ENCODE results near the gene BCAP29. TPM values are rescaled to one million over a fixed set of nuclear protein-coding genes. Genes with fewer than 3 reads are reported as not detected.
A peak's percentile ranks its signal among the peaks of the same experiment; 100 is the strongest.
"Not testable (repeated sequence)": the region's sequence is repeated elsewhere in the genome, so short reads cannot be mapped to it uniquely, and the experiment has no call there.

BCAP29 gene
- 10 to 100 TPM; 42.5 to 62.4 (median 49.6) TPM for polyA plus RNA-seq (ENCODE audit: insufficient read length in 10 of 10)
- long read RNA-seq, donor 1, full-length matches to known transcripts, result 17 of 17 reads
- long read RNA-seq, donor 1, partial matches to known transcripts, result 0 of 17 reads
- long read RNA-seq, donor 1, other reads (novel, unspliced or antisense), result 0 of 17 reads
- long read RNA-seq, donor 2, full-length matches to known transcripts, result 10 of 10 reads
- long read RNA-seq, donor 2, partial matches to known transcripts, result 0 of 10 reads
- long read RNA-seq, donor 2, other reads (novel, unspliced or antisense), result 0 of 10 reads
- long read RNA-seq, donor 3, result 0 reads
- long read RNA-seq, donor 4, full-length matches to known transcripts, result 7 of 12 reads
- long read RNA-seq, donor 4, partial matches to known transcripts, result 5 of 12 reads
- long read RNA-seq, donor 4, other reads (novel, unspliced or antisense), result 0 of 12 reads
- long read RNA-seq, donor 5, full-length matches to known transcripts, result 12 of 17 reads
- long read RNA-seq, donor 5, partial matches to known transcripts, result 5 of 17 reads
- long read RNA-seq, donor 5, other reads (novel, unspliced or antisense), result 0 of 17 reads
- long read RNA-seq, donor 6, full-length matches to known transcripts, result 14 of 28 reads
- long read RNA-seq, donor 6, partial matches to known transcripts, result 14 of 28 reads
- long read RNA-seq, donor 6, other reads (novel, unspliced or antisense), result 0 of 28 reads
- long read RNA-seq, donor 7, full-length matches to known transcripts, result 10 of 10 reads
- long read RNA-seq, donor 7, partial matches to known transcripts, result 0 of 10 reads
- long read RNA-seq, donor 7, other reads (novel, unspliced or antisense), result 0 of 10 reads
- long read RNA-seq, donor 8, full-length matches to known transcripts, result 5 of 5 reads
- long read RNA-seq, donor 8, partial matches to known transcripts, result 0 of 5 reads
- long read RNA-seq, donor 8, other reads (novel, unspliced or antisense), result 0 of 5 reads
- long read RNA-seq, donor 9, full-length matches to known transcripts, result 4 of 4 reads
- long read RNA-seq, donor 9, partial matches to known transcripts, result 0 of 4 reads
- long read RNA-seq, donor 9, other reads (novel, unspliced or antisense), result 0 of 4 reads

DNA sequence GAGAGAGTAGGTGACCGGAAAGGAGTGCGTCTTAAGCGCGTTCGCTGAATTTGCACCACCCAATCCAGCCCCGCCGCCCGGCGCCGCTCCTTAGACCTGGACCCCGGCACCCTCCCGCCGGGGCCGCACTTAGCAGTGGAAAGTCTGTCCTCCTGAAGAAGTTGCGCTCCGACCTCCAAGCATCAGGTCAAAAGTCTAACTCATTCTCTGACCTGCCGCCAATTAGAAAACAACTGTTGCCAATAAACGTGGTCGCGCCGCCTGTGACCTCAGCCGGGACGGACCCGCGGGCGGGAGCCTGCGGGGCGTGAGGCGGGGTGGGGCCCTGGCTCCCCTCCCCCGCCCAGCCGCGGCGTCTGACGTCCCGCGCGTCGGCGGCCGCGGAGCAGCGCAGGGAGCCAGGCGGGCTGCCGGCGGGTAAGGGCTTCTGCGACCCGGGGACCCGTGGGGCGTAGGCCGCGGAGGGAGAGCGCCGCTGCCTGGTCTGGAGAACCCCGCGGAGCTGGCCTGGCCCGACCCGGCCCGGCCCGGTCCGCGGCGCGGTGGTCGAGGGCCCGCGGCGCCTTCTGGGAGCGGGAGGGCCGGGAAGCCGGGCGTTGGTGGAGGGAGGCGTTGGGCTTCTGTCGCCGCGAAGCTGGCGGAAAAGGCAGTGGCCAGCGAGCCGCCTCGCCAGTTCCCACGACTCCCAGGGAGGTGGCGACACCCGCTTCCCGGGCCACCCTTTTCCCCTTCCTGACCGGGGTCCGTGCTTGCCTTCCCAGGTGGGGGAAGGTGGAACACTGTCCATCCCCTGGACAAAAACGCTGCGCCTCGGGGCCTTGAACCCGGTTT lies at the start of gene BCAP29:
Gene BCAP29 (plus strand): TSS at position 362 of the 831 bp plus-strand sequence. CDS start 527 bp downstream, outside the sequence.
- peak; percentile 71 to 94 (median 87) for DNase-seq

- no peak for DNase-seq
Measured at GRCh38 chr7:107530751-107531150, 49.3 kb upstream of the BCAP29 start.

DNA sequence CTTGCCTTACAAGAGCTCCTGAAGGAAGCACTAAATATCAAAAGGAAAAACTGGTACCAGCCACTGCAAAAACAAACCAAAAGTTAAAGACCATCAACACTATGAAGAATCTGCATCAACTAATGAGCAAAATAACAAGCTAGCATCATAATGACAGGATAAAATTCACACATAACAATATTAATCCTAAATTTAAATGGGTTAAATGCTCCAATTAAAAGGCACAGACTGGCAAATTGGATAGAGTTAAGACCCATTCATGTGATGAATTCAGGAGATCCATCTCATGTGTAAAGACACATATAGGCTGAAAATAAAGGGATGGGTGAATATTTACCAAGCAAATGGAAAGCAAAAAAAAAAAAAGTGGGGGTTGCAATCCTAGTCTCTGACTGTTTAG lies 45.9 kb upstream of the BCAP29 start:
- DNase-seq, result no peak

DNA sequence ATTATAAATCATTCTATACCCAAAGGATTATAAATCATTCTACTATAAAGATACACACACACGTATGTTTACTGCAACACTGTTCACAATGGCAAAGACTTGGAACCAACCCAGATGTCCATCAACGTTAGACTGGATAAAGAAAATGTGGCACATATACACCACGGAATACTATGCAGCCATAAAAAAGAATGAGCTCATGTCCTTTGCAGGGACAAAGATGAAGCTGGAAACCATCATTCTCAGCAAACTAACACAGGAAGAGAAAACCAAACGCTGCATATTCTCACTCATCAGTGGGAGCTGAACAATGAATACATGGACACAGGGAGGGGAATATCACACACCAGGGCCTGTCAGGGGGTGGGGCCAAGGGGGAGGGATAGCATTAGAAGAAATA lies 42.8 kb upstream of the BCAP29 start:
- DNase-seq, result not testable (repeated sequence)

- DNase-seq, result no peak
Measured at GRCh38 chr7:107538001-107538400, 42.0 kb upstream of the BCAP29 start.

DNA sequence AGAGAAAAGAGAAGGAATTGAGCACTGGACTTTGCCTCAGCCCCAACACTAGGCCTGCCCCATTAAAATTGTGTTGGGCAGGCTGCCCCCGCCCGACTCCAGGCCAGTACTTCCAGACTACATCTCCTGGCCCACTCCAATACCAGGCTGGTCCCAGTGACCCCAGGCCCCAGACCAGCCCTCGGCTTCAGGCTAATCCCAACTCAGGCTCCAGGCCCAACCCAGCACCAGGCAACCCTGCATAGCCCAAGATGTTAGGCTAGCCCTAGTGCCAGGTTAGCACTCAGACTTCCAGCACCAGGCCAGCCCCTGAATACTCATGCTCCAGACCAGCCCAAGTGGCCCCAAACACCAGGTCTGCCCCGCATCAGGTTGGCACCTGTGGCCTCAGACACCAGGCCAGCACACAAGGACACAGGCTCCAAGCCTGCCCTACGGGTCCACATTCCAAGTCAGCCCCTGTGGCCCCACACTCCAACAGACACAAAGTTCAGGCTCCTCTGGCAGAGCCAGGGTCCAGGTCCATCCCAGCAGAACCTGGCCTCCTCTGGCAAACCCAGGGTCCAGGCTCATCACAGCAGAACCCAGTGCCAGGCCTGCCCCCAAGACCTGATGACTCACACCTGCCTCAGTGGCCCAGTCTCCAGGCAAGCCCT lies 36.6 kb upstream of the BCAP29 start:
- DNase-seq, result no peak

DNA sequence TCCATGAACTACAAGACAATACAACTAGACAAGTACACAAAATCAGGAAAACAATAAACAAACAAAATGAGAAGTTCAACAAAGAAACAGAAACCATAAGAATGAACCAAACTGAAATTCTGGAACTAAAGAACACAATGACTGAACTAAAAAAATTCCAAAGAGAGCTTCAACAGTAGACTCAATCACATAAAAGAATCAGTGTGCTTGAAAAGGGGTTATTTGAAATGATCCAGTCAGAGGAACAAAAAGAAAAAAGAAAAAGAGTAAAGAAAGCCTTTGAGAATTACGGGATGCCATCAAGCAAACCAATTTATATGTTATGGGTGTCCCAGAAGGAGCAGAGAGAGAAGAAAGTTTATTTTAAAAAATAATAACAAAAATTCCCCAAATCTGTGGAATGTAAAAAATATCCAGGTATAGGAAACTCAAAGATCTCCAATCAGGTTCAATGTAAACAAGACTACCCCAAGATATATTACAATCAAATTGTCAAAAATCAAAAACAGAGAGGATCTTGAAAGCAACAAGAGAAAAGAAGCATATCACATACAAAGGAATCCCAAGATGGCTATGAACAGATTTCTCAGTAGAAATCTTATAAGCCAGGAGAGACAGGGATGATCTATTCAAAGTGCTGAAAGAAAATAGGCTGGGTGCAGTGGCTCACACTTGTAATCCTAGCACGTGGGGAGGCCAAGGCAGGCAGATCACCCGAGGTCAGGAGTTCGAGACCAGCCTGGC lies 35.0 kb upstream of the BCAP29 start:
- no peak for DNase-seq

GRCh38 chr7:107551936-107552335 lies 28.1 kb upstream of the BCAP29 start:
- no peak for DNase-seq

DNA sequence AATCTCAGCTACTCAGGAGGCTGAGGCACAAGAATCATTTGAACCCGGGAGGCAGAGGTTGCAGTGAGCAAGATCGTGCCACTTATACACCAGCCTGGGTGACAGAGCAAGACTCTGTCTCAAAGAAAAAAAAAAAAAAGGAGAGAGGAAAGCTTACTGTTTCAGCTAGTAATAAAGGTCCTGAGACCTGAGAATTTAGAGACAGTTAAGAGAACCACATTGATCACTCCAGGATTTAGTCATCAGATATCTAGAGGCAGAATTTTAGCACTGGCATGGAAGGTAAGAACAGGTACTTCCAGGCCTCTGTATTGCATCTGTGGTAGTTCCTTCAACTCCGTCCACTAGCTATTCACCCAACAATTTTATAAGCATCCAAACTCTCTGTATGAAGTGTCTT lies 24.2 kb upstream of the BCAP29 start:
- DNase-seq, result no peak

GRCh38 chr7:107559864-107560263 lies 20.2 kb upstream of the BCAP29 start:
- peak in 1 of 3 donors; percentile 34 for DNase-seq

DNA sequence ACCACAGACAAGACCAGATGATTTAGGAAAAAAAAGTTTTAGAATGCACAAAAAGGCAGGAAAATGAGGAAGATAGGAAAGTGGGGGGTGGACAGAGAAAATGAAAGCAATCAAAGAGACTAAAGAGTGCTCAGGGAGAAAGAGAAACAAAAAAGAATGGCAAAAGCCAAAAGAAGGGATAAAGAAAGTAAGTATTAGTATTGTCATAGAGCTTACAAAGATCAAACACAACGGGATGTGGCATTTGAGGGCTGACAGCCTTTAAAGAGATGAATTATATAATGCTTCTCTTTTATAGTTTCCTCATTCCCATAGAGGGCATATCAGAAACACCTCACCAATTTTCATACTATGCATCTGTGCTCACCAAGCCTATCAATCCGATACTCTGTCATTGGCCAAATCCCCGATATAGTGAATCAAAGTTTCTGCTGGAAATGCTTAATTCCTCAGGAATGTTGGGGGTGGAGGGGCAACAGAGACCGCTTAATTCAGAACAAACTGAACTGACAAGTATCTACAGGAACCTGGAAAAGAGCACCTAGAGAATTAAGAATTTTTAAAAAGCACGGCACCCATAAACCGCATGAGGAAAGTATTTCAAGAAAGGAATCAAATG lies 19.0 kb upstream of the BCAP29 start:
- no peak for DNase-seq

- peak in 1 of 3 donors; percentile 27 for DNase-seq
Measured at GRCh38 chr7:107563081-107563774, 16.8 kb upstream of the BCAP29 start.

GRCh38 chr7:107563775-107564552 lies 16.1 kb upstream of the BCAP29 start, which contains the start of the genes COG5 and DUS4L:
Gene COG5, minus strand, starts transcription at chr7:107563920. Its CDS starts 24 bp downstream, at chr7:107563896.
Gene DUS4L, plus strand, starts transcription at chr7:107563971. Its CDS starts 3,100 bp downstream, at chr7:107567071.
- DNase-seq, result peak; percentile 80 to 96 (median 90)

DNA sequence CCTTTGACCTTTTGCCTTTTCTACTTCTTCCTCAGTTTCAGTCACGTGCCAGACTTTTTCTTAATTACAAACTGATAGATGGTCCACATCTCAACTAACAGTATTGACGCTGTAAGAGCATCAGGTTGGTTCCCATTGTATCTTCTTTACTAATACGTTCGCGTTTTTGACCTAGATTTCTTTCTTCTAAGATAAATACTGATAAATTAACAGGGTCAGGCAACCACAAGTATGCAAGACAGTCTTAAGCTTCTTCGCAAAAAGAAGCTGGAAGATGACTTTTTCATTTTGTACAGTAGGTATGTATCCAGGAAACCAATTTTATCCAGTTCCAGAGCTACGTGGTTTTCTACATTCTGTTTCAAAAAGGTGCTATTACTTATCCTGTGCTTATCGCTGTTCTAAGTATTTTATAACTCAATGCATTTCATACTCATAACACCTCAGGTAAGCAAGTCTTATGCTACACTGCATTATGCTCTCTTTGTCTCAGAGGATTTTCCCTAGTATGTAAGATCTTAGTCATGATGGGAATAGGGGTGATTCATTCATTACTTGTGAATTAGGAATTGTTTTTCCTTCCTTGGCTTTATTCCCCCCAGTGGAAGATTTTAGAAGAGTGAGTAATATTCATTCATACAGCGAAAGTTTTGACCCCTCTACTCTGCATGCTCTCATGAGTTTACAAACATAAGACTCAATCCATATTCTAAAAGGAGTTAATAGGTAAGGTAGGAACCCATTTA lies 15.3 kb upstream of the BCAP29 start:
- DNase-seq, result peak in 1 of 3 donors; percentile 73

DNA sequence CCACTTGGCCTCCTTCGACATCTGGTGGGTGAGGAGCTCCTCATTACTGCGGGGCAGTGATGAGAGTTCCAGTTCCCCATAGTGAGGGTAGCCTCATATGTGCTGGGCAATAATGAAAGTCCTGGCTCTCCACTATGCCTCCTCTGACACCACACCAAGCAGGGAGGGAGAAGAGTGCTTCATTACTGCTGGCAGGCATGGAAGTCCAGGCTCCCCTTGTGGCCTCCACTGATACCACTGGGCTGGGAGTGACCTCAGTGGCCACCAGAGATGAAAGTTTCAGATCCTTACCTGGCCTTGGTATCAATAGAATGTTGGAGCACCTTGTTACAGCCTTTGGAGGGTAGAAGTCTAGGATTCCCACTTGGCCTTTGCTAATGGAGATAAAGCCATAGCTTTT lies 9.7 kb upstream of the BCAP29 start:
- DNase-seq, result no peak

- no peak for DNase-seq
Measured at GRCh38 chr7:107573537-107573936, 6.5 kb upstream of the BCAP29 start.

DNA sequence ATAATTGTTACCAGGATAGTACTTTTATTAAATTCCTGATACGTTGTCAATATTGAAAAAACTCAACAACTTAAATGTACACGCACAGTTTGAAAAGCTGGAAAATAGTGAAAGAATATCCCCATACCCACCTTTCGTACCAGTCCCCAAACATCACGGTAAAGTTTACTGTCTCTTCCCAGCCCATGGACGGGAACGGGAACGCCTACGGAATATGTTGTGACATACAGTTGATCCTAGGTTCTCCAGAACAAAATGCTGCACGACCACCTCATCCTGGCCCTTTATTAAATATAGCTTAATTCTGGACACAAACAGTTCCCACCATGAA lies 527 bp upstream of the BCAP29 start:
- DNase-seq, result no peak
